ENCODE data around the gene MTMR12.

Gene MTMR12

GRCh38 chr5:32312595-32313332 is at the start of gene MTMR12:
MTMR12 (minus strand) TSS chr5:32312939; CDS start chr5:32312838, 101 bp downstream.
- DNase-seq (ENCODE audit: extremely low read depth in 1 of 2, low read depth in 1 of 2) = peak; percentile 99 to 100

- DNase-seq (ENCODE audit: extremely low read depth in 1 of 2, low read depth in 1 of 2) = no peak
Measured at GRCh38 chr5:32362527-32362926, 49.8 kb upstream of the MTMR12 start.

DNA sequence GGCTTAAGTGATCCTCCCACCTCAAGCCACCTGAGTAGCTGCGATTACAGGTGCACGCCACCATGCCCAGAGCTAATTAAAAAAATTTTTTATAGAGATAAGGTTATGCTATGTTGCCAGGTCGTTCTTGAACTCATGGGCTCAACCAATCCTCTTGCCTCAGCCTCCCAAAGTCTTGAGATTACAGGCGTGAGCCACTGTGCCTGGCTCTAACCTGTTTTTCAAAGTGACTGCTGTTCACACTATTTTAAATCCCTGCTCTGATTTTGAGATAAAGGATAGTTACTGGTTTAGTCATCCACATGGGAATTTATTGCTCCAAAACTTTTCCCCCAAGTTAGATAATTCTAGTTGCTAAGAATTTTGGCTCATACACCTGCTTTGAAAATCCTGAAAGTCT is 48.2 kb upstream of the MTMR12 start:
- DNase-seq (ENCODE audit: extremely low read depth in 1 of 2, low read depth in 1 of 2) = no peak

- no peak for DNase-seq (ENCODE audit: extremely low read depth in 1 of 2, low read depth in 1 of 2)
Measured at GRCh38 chr5:32358611-32359010, 45.9 kb upstream of the MTMR12 start.

DNA sequence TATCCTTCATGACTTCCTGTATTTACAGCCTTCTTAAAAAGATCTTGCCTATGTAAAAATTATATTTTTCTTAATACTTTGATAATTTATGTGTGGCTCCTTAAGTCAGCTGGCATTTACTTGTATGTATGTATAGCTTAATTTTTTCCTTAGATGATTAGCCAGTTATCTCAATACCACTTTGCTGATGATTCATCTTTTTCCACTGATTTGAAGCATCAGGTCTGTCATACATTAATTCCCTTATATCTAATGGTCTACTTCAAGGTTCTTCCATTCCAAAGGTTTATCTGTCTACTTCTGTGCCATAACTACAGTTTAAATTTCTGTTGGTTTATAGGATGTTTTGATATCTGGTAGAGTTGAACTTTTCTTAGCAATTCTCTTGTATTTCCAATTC is 44.9 kb upstream of the MTMR12 start:
- no peak for DNase-seq (ENCODE audit: extremely low read depth in 1 of 2, low read depth in 1 of 2)

- no peak for DNase-seq (ENCODE audit: extremely low read depth in 1 of 2, low read depth in 1 of 2)
Measured at GRCh38 chr5:32355686-32356085, 42.9 kb upstream of the MTMR12 start.

GRCh38 chr5:32353420-32353819 is 40.7 kb upstream of the MTMR12 start:
- DNase-seq (ENCODE audit: extremely low read depth in 1 of 2, low read depth in 1 of 2) = no peak

DNA sequence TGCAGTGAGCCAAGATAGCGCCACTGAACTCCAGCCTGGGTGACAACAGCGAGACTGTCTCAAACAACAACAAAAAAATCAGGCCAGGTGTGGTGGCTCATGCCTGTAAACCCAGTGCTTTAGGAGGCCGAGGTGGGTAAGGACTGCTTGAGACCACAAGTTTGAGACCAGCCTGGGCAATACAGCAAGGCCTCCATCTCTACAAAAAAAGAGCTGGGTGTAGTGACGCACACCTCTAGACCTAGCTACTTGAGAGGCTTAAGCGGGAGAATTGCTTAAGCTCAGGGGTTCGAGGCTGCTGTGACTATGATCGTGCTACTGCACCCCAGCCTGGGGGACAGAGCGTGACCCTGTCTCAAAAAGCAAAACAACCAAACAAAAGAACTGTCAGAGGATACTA is 39.9 kb upstream of the MTMR12 start:
- no peak for DNase-seq (ENCODE audit: extremely low read depth in 1 of 2, low read depth in 1 of 2)

DNA sequence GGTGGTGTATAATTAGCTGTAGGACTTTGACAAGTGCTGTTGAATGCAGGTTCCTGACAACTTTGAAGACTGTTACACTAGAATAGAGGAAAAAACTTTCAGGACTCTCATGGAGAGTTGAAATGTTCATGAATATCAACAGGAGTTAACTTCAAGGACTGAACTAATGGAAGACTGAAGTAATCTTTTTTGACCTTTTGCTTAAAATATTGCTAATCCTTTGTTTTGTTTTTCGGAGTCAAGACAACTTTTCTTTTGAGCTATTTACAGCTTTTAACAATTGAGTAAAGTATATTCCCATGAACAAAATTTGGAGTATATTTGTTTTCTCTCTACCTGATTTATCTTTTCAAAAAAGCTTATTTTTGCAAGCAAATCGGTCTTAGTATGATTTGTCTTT is 34.1 kb upstream of the MTMR12 start:
- no peak for DNase-seq (ENCODE audit: extremely low read depth in 1 of 2, low read depth in 1 of 2)

GRCh38 chr5:32343058-32343672 is 30.4 kb upstream of the MTMR12 start:
- DNase-seq (ENCODE audit: extremely low read depth in 1 of 2, low read depth in 1 of 2) = no peak

GRCh38 chr5:32342656-32343055 is 29.9 kb upstream of the MTMR12 start:
- no peak for DNase-seq (ENCODE audit: extremely low read depth in 1 of 2, low read depth in 1 of 2)

DNA sequence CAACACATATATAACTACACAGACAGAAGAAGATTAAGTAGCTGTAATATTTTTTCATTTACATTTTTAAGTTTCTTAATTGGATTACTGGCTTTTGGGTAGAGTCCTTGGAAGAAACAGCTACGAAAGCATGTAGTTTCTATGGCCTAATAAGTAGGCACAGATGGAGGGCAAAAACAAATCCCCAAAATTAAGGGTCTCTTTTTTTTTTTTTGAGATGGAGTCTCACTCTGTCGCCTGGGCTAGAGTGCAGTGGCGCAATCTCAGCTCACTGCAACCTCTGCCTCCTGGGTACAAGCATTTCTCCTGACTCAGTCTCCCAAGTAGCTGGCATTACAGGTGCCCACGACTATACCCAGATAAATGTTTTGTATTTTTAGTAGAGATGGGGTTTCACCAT is 27.1 kb upstream of the MTMR12 start:
- no peak for DNase-seq (ENCODE audit: extremely low read depth in 1 of 2, low read depth in 1 of 2)

GRCh38 chr5:32339198-32339597 is 26.5 kb upstream of the MTMR12 start:
- no peak for DNase-seq (ENCODE audit: extremely low read depth in 1 of 2, low read depth in 1 of 2)

- no peak for DNase-seq (ENCODE audit: extremely low read depth in 1 of 2, low read depth in 1 of 2)
Measured at GRCh38 chr5:32332966-32333365, 20.2 kb upstream of the MTMR12 start.

- no peak for DNase-seq (ENCODE audit: extremely low read depth in 1 of 2, low read depth in 1 of 2)
Measured at GRCh38 chr5:32332361-32332760, 19.6 kb upstream of the MTMR12 start.

DNA sequence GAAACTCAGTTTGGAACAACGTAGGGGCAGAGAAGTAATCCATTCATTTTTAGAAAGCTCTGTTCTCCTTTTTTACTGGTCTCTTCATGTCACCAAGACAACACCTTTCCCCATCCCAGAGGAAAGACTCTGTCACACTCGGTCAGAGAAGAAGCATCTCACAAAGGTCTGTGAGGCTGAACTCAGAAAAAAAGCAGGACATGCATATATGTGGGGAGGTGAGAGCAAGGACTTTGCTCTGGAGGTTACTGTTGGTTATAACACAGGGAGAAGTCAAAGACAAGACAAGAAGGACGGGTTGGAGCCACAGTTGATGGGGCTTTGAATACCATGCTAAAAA is 19.2 kb upstream of the MTMR12 start:
- DNase-seq (ENCODE audit: extremely low read depth in 1 of 2, low read depth in 1 of 2) = no peak

DNA sequence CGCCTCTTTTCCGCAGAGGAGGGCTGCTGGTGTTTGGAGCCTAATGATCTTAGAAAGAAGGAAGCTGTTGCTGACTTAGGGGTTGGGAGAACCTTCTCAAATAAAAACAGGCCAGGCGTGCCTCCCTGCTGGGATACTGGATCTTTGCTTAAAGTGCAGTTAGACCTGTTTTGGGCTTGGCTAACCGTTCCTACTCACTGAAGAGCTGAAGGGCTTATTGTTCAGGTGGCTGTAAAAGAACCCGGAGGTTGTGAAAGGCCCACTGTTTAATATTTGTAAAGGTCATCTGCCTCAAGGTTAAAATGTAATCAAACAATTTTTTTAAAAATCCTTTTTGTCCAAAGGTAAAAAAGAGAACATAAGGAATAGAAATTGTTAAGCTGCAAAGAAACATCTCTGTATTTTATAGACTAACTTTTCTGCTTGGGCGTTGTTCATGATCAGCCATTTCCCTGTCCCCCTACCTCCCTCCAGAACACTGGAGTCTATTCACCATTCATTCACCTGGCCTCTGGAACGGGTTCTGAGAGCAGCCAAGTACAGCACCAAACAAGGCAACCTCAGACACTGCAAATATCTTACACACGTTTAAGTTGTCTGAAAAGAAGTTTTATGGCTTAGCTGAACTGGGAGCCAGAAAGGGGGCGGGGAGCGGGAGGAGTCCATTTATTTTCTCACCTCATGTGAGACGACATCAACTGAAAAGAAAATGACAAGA is 18.6 kb upstream of the MTMR12 start:
- no peak for DNase-seq (ENCODE audit: extremely low read depth in 1 of 2, low read depth in 1 of 2)

DNA sequence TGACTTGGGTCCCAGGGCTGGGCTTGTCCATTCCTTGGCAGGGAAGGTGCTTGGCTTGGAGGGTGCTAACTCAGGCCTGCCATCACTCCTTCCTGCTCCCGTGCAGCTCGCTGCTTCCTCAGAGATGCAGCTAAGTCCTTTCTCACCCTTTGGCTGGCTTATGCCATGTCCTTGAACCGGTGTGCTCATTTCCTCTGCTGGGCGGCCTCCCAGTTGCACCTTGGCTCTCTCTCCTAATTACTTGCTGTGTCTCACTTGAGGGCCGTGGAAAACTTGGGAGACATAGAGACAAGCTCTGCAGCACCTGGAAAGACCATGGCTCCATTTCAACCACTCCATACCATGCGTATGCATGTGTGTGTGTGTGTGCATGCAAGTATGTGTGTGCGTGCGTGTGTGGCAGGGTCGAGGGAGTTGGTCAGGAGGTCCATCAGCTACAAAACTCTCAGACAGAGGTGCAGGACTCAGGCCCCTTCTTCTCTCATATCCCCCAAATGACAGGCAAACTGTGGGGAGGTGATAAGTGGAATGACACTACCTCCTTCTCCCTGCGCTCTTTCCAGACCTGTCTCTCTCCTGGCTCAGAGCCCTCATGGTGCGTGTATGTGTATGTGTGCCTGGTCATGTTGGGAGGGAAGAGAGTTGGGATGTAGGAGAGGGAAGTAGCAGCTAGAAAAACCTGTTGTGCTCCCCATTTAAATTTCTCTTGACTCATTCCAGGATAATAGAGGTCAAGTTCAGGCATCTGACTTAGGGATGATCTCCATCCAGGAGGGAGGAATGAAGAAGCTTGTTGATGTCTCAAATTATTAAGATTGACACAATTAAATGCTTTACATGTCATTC is 17.6 kb upstream of the MTMR12 start:
- DNase-seq (ENCODE audit: extremely low read depth in 1 of 2, low read depth in 1 of 2) = no peak

DNA sequence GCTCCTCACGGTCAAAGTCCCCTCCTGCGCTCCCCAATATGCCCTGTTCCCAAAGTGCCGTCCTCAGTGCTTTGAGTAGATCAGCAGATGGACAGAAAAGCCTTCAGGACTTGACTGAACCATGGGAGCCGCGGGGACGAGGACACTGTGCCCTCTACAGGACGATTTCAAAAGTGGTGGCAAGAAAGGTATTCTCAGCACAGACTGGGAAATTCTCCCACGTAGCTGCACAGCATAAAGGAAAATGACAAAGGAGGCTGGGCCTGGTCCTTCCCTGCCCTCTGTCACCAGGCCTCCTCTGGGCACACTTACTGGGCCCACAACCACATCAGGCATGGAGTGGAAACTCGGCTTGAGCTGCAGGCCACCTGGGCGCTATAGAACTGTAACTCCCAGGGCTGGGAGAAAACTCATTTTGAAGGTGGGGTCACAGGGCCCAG is 16.7 kb upstream of the MTMR12 start:
- DNase-seq (ENCODE audit: extremely low read depth in 1 of 2, low read depth in 1 of 2) = peak in 1 of 2 donors; percentile 18

GRCh38 chr5:32326216-32326772 is 13.6 kb upstream of the MTMR12 start:
- DNase-seq (ENCODE audit: extremely low read depth in 1 of 2, low read depth in 1 of 2) = no peak

- no peak for DNase-seq (ENCODE audit: extremely low read depth in 1 of 2, low read depth in 1 of 2)
Measured at GRCh38 chr5:32325616-32326015, 12.9 kb upstream of the MTMR12 start.

All from stimulated activated CD8-positive, alpha-beta memory T cell treated with anti-CD3 and anti-CD28 coated beads, Interleukin-7, amount 100 ng/mL, for 48 hours (primary cell).